ENCODE results near the gene AXL.
"Not testable (repeated sequence)": the region's sequence is repeated elsewhere in the genome, so short reads cannot be mapped to it uniquely, and the experiment has no call there.

The AXL gene

GRCh38 chr19:41175801-41176777 lies 42.9 kb upstream of the AXL start:
- Histone ChIP-seq H2BK120ac (ENCODE audit: insufficient read depth, low read length, poor library complexity) (peak overlapping the region; percentile 99), H2AK5ac (ENCODE audit: low read length) (peak overlapping the region; percentile 79), H3K36me3 (ENCODE audit: control insufficient read depth in 1 of 2, insufficient read depth in 2 of 2, low read length in 2 of 2) (no peaks in the 10 kb centered on the region), H3K4ac (ENCODE audit: low read depth, low read length) (peak overlapping the region; percentile 71), H3K4me2 (ENCODE audit: low read length) (peak overlapping the region; percentile 72), H4K12ac (ENCODE audit: low read depth, low read length) (peak overlapping the region; percentile 70), H3K27me3 (ENCODE audit: insufficient read depth, low read length) (no peaks in the 10 kb centered on the region), H3K18ac (ENCODE audit: low read length) (peak overlapping the region; percentile 96), H3K9ac (ENCODE audit: low read length) (no peak overlapping the region), H3K4me1 (ENCODE audit: control insufficient read depth in 1 of 2, insufficient read depth in 2 of 2, low read length in 2 of 2) (peaks cover 25 to 27% of the 10 kb centered on the region in 2 experiments), H3K23ac (ENCODE audit: low read length) (no peak overlapping the region), H4K8ac (ENCODE audit: low read depth, low read length) (peak overlapping the region; percentile 92), H3K9me3 (ENCODE audit: insufficient read depth, low read depth, low read length) (no peaks in the 10 kb centered on the region), H2BK5ac (ENCODE audit: low read depth, low read length, poor library complexity) (peak overlapping the region; percentile 99), H3K4me3 (ENCODE audit: low read depth, low read length) (peak overlapping the region; percentile 68), H3K14ac (ENCODE audit: low read length) (peak overlapping the region; percentile 90), H2BK12ac (ENCODE audit: low read length) (peak overlapping the region; percentile 99), H3K27ac (ENCODE audit: low read depth, low read length) (peak overlapping the region; percentile 99), H4K91ac (ENCODE audit: low read depth, low read length) (peak overlapping the region; percentile 97), H2AFZ (ENCODE audit: insufficient read depth, low read length, poor library complexity) (peak overlapping the region; percentile 90), H3K79me1 (ENCODE audit: low read length) (peaks cover 24% of the 10 kb centered on the region), H3K79me2 (ENCODE audit: control insufficient read depth, insufficient read depth, low read length, poor library complexity) (peaks cover 4% of the 10 kb centered on the region)
- peak; percentile 58 to 60 for DNase-seq
- WGBS (ENCODE audit: extremely low coverage, insufficient coverage, insufficient read length), result no CpG with 5 or more reads among the region's 14 CpGs

- H3K4ac ChIP-seq (ENCODE audit: low read depth, low read length); DNase-seq; H3K4me2 ChIP-seq (ENCODE audit: low read length); H3K79me2 ChIP-seq (ENCODE audit: control insufficient read depth, insufficient read depth, low read length, poor library complexity); H3K14ac ChIP-seq (ENCODE audit: low read length); H3K36me3 ChIP-seq (ENCODE audit: control insufficient read depth in 1 of 2, insufficient read depth in 2 of 2, low read length in 2 of 2); H3K4me3 ChIP-seq (ENCODE audit: low read depth, low read length); H2AFZ ChIP-seq (ENCODE audit: insufficient read depth, low read length, poor library complexity); H2BK120ac ChIP-seq (ENCODE audit: insufficient read depth, low read length, poor library complexity); H2AK5ac ChIP-seq (ENCODE audit: low read length); H3K23ac ChIP-seq (ENCODE audit: low read length); H4K91ac ChIP-seq (ENCODE audit: low read depth, low read length); H3K18ac ChIP-seq (ENCODE audit: low read length); H4K12ac ChIP-seq (ENCODE audit: low read depth, low read length); H3K27ac ChIP-seq (ENCODE audit: low read depth, low read length); H2BK12ac ChIP-seq (ENCODE audit: low read length); H4K8ac ChIP-seq (ENCODE audit: low read depth, low read length); H2BK5ac ChIP-seq (ENCODE audit: low read depth, low read length, poor library complexity); H3K9ac ChIP-seq (ENCODE audit: low read length); H3K27me3 ChIP-seq (ENCODE audit: insufficient read depth, low read length); H3K9me3 ChIP-seq (ENCODE audit: insufficient read depth, low read depth, low read length): not testable (repeated sequence)
- WGBS (ENCODE audit: extremely low coverage, insufficient coverage, insufficient read length), result no CpG with 5 or more reads among the region's 34 CpGs
- Histone ChIP-seq H3K4me1 (ENCODE audit: control insufficient read depth in 1 of 2, insufficient read depth in 2 of 2, low read length in 2 of 2) (peaks cover 5 to 10% of the 10 kb centered on the region in 2 experiments), H3K79me1 (ENCODE audit: low read length) (peaks cover 15% of the 10 kb centered on the region)
These were observed 38.9 kb upstream of the AXL start for GRCh38 chr19:41180173-41180572.

- Histone ChIP-seq H4K91ac (ENCODE audit: low read depth, low read length) (no peak overlapping the region), H2BK120ac (ENCODE audit: insufficient read depth, low read length, poor library complexity) (no peak overlapping the region), H3K23ac (ENCODE audit: low read length) (no peak overlapping the region), H3K27ac (ENCODE audit: low read depth, low read length) (no peak overlapping the region), H2BK12ac (ENCODE audit: low read length) (no peak overlapping the region), H3K27me3 (ENCODE audit: insufficient read depth, low read length) (no peaks in the 10 kb centered on the region), H3K4me2 (ENCODE audit: low read length) (no peak overlapping the region), H4K12ac (ENCODE audit: low read depth, low read length) (no peak overlapping the region), H4K8ac (ENCODE audit: low read depth, low read length) (no peak overlapping the region), H3K4me1 (ENCODE audit: control insufficient read depth in 1 of 2, insufficient read depth in 2 of 2, low read length in 2 of 2) (peaks cover 0 to 2% of the 10 kb centered on the region in 2 experiments), H3K9me3 (ENCODE audit: insufficient read depth, low read depth, low read length) (no peaks in the 10 kb centered on the region), H3K18ac (ENCODE audit: low read length) (no peak overlapping the region), H2AK5ac (ENCODE audit: low read length) (no peak overlapping the region), H3K36me3 (ENCODE audit: control insufficient read depth in 1 of 2, insufficient read depth in 2 of 2, low read length in 2 of 2) (no peaks in the 10 kb centered on the region), H3K4ac (ENCODE audit: low read depth, low read length) (no peak overlapping the region), H3K14ac (ENCODE audit: low read length) (no peak overlapping the region), H2AFZ (ENCODE audit: insufficient read depth, low read length, poor library complexity) (no peak overlapping the region), H3K9ac (ENCODE audit: low read length) (no peak overlapping the region), H3K4me3 (ENCODE audit: low read depth, low read length) (no peak overlapping the region), H2BK5ac (ENCODE audit: low read depth, low read length, poor library complexity) (no peak overlapping the region), H3K79me2 (ENCODE audit: control insufficient read depth, insufficient read depth, low read length, poor library complexity) (no peaks in the 10 kb centered on the region), H3K79me1 (ENCODE audit: low read length) (no peaks in the 10 kb centered on the region)
- WGBS (ENCODE audit: extremely low coverage, insufficient coverage, insufficient read length), result no CpG with 5 or more reads among the region's 8 CpGs
- no peak for DNase-seq
These were observed 31.8 kb upstream of the AXL start for GRCh38 chr19:41186971-41187883.

DNA sequence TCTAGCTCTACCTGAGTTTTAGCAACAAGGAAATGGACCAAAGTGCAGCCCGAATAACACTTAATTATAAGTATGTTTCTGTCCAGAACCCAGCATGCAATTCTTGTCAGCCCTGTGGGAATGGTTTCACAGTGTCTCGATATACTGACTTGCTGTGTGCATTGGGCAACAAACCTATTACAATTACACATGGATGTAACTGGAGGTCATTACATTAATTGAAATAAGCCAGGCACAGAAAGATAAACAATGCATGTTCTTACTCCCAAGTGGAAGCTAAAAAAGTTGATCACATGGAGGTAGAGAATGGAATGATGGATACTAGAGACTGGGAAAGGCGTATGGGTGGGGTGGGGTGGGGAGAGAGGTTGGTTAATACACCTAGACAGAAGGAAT lies 31.1 kb upstream of the AXL start:
- no CpG with 5 or more reads among the region's 3 CpGs for WGBS (ENCODE audit: extremely low coverage, insufficient coverage, insufficient read length)

More for the DNA sequence above, 31.1 kb upstream of the AXL start:
- no peak overlapping the region for H4K8ac ChIP-seq (ENCODE audit: low read depth, low read length)
- no peak overlapping the region for H3K23ac ChIP-seq (ENCODE audit: low read length)
- H3K9me3 ChIP-seq (ENCODE audit: insufficient read depth, low read depth, low read length), result no peaks in the 10 kb centered on the region
- H3K79me2 ChIP-seq (ENCODE audit: control insufficient read depth, insufficient read depth, low read length, poor library complexity), result no peaks in the 10 kb centered on the region
- H3K18ac ChIP-seq (ENCODE audit: low read length), result no peak overlapping the region
- no peak overlapping the region for H3K4ac ChIP-seq (ENCODE audit: low read depth, low read length)
- no peak overlapping the region for H3K27ac ChIP-seq (ENCODE audit: low read depth, low read length)
- H4K12ac ChIP-seq (ENCODE audit: low read depth, low read length), result no peak overlapping the region
- H3K4me2 ChIP-seq (ENCODE audit: low read length), result no peak overlapping the region
- H2BK5ac ChIP-seq (ENCODE audit: low read depth, low read length, poor library complexity), result no peak overlapping the region
- no peak overlapping the region for H4K91ac ChIP-seq (ENCODE audit: low read depth, low read length)
- H3K4me1 ChIP-seq (ENCODE audit: control insufficient read depth in 1 of 2, insufficient read depth in 2 of 2, low read length in 2 of 2), result peaks cover 5 to 6% of the 10 kb centered on the region in 2 experiments
- no peak overlapping the region for H3K14ac ChIP-seq (ENCODE audit: low read length)
- H3K9ac ChIP-seq (ENCODE audit: low read length), result no peak overlapping the region
- DNase-seq, result no peak
- no peak overlapping the region for H2BK12ac ChIP-seq (ENCODE audit: low read length)
- H2AK5ac ChIP-seq (ENCODE audit: low read length), result no peak overlapping the region
- no peak overlapping the region for H3K4me3 ChIP-seq (ENCODE audit: low read depth, low read length)
- H3K27me3 ChIP-seq (ENCODE audit: insufficient read depth, low read length), result no peaks in the 10 kb centered on the region
- H3K36me3 ChIP-seq (ENCODE audit: control insufficient read depth in 1 of 2, insufficient read depth in 2 of 2, low read length in 2 of 2), result no peaks in the 10 kb centered on the region
- H2AFZ ChIP-seq (ENCODE audit: insufficient read depth, low read length, poor library complexity), result no peak overlapping the region
- H3K79me1 ChIP-seq (ENCODE audit: low read length), result peaks cover 3% of the 10 kb centered on the region
- no peak overlapping the region for H2BK120ac ChIP-seq (ENCODE audit: insufficient read depth, low read length, poor library complexity)

All from trophoblast cell (in vitro differentiated cells and primary cell).